Choroid plexus epithelial cell (primary cell): Measurements from ENCODE around the gene TTC9B.
"Not testable (repeated sequence)": the region's sequence is repeated elsewhere in the genome, so short reads cannot be mapped to it uniquely, and the experiment has no call there.

Source experiments
- DNase-seq: peaks from one replicate; pipeline ENCODE4 v3.0.0-alpha.2; 2010; ENCODE audit warnings: low read depth
- H3K4me3 ChIP-seq: 2 replicates; pipeline ENCODE4 v1.5.1; 2011; ENCODE audit warnings: low read depth, mild to moderate bottlenecking, control low read depth, low read length, moderate library complexity
- CTCF ChIP-seq: conservative IDR thresholded peaks from 2 replicates; pipeline ENCODE4 v1.5.1; 2011; ENCODE audit warnings: low read depth, mild to moderate bottlenecking, control low read depth, inconsistent platforms, low read length, moderate library complexity

Gene TTC9B

GRCh38 chr19:40190891-40191835, 27.0 kb downstream of the TTC9B start, which contains the start of gene MAP3K10:
Gene MAP3K10 (plus strand): TSS chr19:40191426. CDS start chr19:40192032, 606 bp downstream.
- no peak for TF ChIP-seq CTCF
- peak; percentile 65 for DNase-seq
- peak within 1 kb of the TSS; percentile 90 for H3K4me3 ChIP-seq

DNA sequence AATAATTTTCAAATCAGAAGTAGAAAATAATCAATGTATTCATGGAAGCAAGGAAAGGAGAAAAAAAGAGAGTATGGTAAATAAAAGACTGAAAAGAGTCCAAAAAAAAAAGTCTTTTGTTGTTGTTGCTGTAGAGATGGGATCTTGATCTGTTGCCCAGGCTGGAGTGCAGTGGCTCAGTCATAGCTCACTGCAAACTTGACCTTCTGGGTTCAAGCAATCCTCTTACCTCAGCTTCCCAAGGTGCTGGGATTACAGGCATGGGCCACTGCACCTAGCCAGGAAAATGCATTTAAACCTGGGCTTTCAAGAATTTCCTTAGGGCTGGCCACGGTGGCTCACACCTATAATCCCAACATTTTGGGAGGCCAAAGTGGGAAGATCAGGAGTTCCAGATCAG, 33.9 kb downstream of the TTC9B start:
- DNase-seq: no peak
- TF ChIP-seq CTCF: no peak
- H3K4me3 ChIP-seq: no peak overlapping the region

- TF ChIP-seq CTCF: no peak
- DNase-seq: no peak
- no peak overlapping the region for H3K4me3 ChIP-seq
Measured at GRCh38 chr19:40178756-40179155, 39.4 kb downstream of the TTC9B start.

- DNase-seq: no peak
- no peak overlapping the region for H3K4me3 ChIP-seq
- no peak for TF ChIP-seq CTCF
Measured at GRCh38 chr19:40177286-40178070, 40.7 kb downstream of the TTC9B start.

DNA sequence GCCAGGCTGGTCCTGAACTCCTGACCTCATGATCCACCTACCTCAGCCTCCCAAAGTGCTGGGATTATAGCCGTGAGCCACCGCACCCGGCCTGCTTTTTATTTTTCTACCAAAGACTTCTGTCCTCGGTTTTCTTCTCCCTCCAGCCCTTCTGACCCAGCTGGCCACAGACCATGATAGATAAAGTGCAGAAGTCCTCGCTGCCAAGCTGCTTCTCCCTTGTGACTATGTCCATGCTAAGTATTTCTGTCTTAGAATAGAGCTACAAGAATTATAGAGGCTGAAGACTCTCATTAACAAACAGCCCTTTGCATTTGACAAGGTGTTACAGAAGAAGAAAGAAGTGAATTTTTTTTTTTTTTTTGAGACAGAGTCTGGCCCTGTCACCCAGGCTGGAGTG, 42.4 kb downstream of the TTC9B start:
- TF ChIP-seq CTCF: no peak

GRCh38 chr19:40174092-40174491, 44.1 kb downstream of the TTC9B start:
- no peak for TF ChIP-seq CTCF
- no peak for DNase-seq
- H3K4me3 ChIP-seq: no peak overlapping the region

More for the DNA sequence above, 42.4 kb downstream of the TTC9B start:
- DNase-seq: no peak
- no peak overlapping the region for H3K4me3 ChIP-seq

DNA sequence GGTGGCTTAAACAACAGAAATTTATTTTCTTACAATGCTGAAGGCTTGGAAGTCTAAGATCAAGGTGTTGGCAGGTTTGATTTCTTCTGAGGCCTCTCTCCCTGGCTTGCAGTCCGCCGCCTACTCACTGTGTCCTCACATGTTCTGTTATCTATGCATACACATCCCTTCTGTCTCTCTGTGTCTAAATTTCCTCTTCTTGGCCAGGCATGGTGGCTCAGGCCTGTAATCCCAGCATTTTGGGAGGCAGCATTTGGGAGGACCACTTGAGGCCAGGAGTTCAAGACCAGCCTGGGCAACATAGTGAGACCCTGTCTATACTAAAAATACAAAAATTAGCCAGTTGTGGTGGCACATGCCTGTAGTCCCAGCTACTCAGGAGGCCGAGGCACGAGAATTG, 46.9 kb downstream of the TTC9B start:
- DNase-seq, H3K4me3 ChIP-seq: not testable (repeated sequence)

DNA sequence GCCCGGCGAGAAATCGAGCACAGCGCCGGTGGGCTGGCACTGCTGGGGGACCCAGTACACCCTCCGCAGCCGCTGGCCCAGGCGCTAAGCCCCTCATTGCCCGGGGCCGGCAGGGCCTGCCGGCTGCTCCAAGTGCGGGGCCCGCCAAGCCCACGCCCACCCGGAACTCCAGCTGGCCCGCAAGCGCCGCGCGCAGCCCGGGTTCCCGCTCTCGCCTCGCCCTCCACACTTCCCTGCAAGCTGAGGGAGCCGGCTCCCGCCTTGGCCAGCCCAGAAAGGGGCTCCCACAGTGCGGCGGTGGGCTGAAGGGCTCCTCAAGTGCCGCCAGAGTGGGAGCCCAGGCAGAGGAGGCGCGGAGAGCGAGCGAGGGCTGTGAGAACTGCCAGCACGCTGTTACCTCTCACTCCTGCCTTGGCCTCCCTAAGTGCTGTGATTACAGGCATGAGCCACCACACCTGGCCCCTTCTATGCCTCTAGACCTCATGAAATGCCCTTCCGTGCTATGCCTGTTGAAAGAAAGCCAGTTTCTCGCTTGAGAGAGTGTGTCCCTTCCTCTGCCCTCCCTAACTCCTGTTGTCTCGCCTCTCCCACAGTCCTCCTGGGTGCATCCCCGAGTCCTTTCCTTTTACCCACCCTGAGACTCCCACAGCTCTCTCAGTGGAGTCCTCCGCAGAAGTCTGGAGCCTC, 47.7 kb downstream of the TTC9B start:
- not testable (repeated sequence) for H3K4me3 ChIP-seq, DNase-seq

- not testable (repeated sequence) for H3K4me3 ChIP-seq, DNase-seq
Measured at GRCh38 chr19:40169482-40170302, 48.5 kb downstream of the TTC9B start.
